Esophagus squamous epithelium (tissue), 4 donors: Measurements from ENCODE around the gene NBPF19. TPM values are rescaled to one million over a fixed set of nuclear protein-coding genes. Genes with fewer than 3 reads are reported as not detected.

Source experiments
- total RNA-seq, 4 donors: library from RNA; depleted of rRNA; stranded (reverse); fragments of >200 nt; gene quantifications; one replicate each; pipeline ENCODE4 v1.1.0, GENCODE V29; 2016

The NBPF19 gene
- total RNA-seq, 4 donors from 2014 or later: 8.6 to 20.7 (median 12.3) TPM

Other genes with a start within 250 kb of the NBPF19 start
- gene PPIAL4C, start 108.8 kb downstream of the NBPF19 start, total RNA-seq: not detected